Keratinocyte (primary cell): Measurements from ENCODE around the gene EHMT1. TPM values are rescaled to one million over a fixed set of nuclear protein-coding genes. Genes with fewer than 3 reads are reported as not detected.
"Not testable (repeated sequence)": the region's sequence is repeated elsewhere in the genome, so short reads cannot be mapped to it uniquely, and the experiment has no call there.

Experiments used
- DNase-seq: peaks from one replicate; pipeline ENCODE4 v3.0.0-alpha.2; 2011; ENCODE audit warnings: low read depth, missing footprints, low spot score
- FAIRE-seq: peaks from 2 replicates; lab custom pipeline; 2011; peaks lifted over from hg19 to GRCh38; lab: Jason Lieb, UNC
- H2AFZ ChIP-seq: 2 replicates; pipeline ENCODE4 v1.6.0; 2012; ENCODE audit warnings: low read length, control low read depth, inconsistent platforms; ENCODE audit not compliant: control insufficient read depth
- H3K27ac ChIP-seq: 2 replicates; pipeline ENCODE4 v1.5.1; 2011; ENCODE audit warnings: low read length; ENCODE audit not compliant: control insufficient read depth, insufficient read depth
- H3K27me3 ChIP-seq: 3 replicates; pipeline ENCODE4 v1.6.0; 2011; ENCODE audit warnings: low read length; ENCODE audit not compliant: control insufficient read depth, insufficient read depth; ENCODE audit errors: extremely low read depth
- H3K36me3 ChIP-seq, 2 experiments: 2 replicates in 1 of 2; 3 replicates in 1 of 2; pipeline ENCODE4 v1.5.1; 2011; ENCODE audit warnings: low read length in 2 of 2, mild to moderate bottlenecking in 1 of 2; ENCODE audit not compliant: control insufficient read depth in 2 of 2, insufficient read depth in 2 of 2; ENCODE audit errors: extremely low read depth in 1 of 2
- H3K4me1 ChIP-seq: 3 replicates; pipeline ENCODE4 v1.5.1; 2011; ENCODE audit warnings: low read length; ENCODE audit not compliant: control insufficient read depth, insufficient read depth; ENCODE audit errors: extremely low read depth
- H3K4me2 ChIP-seq: 3 replicates; pipeline ENCODE4 v1.6.0; 2011; ENCODE audit warnings: low read depth, low read length; ENCODE audit not compliant: control insufficient read depth, insufficient read depth; ENCODE audit errors: extremely low read depth
- H3K4me3 ChIP-seq, 3 experiments: fragments of 200-600 bp in 1 of 3; sonication (generic) in 1 of 3; 2 replicates in 2 of 3; 3 replicates in 1 of 3; pipeline ENCODE4 v1.5.1; 2011 to 2016; ENCODE audit warnings: low read length in 3 of 3, mild to moderate bottlenecking in 3 of 3, control low read depth in 2 of 3, inconsistent platforms in 1 of 3, low read depth in 1 of 3, mixed read lengths in 1 of 3, mixed run types in 1 of 3, moderate library complexity in 1 of 3; ENCODE audit not compliant: control insufficient read depth in 2 of 3, insufficient read depth in 2 of 3; ENCODE audit errors: extremely low read depth in 1 of 3
- H3K79me2 ChIP-seq: 2 replicates; pipeline ENCODE4 v1.6.0; 2012; ENCODE audit warnings: low read length; ENCODE audit not compliant: control insufficient read depth, insufficient read depth
- H3K9ac ChIP-seq: 3 replicates; pipeline ENCODE4 v1.6.0; 2011; ENCODE audit warnings: low read length; ENCODE audit not compliant: control insufficient read depth, insufficient read depth; ENCODE audit errors: extremely low read depth
- H3K9me1 ChIP-seq: 3 replicates; pipeline ENCODE4 v1.6.0; 2011; ENCODE audit warnings: low read length; ENCODE audit not compliant: control insufficient read depth, insufficient read depth; ENCODE audit errors: extremely low read depth
- H3K9me3 ChIP-seq: 2 replicates; pipeline ENCODE4 v1.5.1; 2012; ENCODE audit warnings: low read depth, low read length; ENCODE audit not compliant: control insufficient read depth
- H4K20me1 ChIP-seq: 3 replicates; pipeline ENCODE4 v1.6.0; 2011; ENCODE audit warnings: low read length; ENCODE audit not compliant: control insufficient read depth, insufficient read depth; ENCODE audit errors: extremely low read depth
- EZH2 ChIP-seq: IDR thresholded peaks from one replicate; pipeline ENCODE4 v1.6.1; 2012; ENCODE audit warnings: inconsistent platforms, mild to moderate bottlenecking, low read length, moderate library complexity
- dilution Hi-C: fragments of 300-500 bp; cut with MboI; formaldehyde crosslinking; loops from one replicate; pipeline ENCODE4 v1.7.0; 2020; ENCODE audit warnings: low sequenced_read_pairs; ENCODE audit not compliant: extremely low pct_ligation_motif_present
- polyA plus RNA-seq, 5 experiments: library from polyadenylated mRNA; depleted of rRNA in 3 of 5; stranded (reverse) in 3 of 5; stranded (forward) in 1 of 5; unstranded in 1 of 5; fragments of >200 nt; gene quantifications; 1 replicate in 1 of 5; 2 replicates in 3 of 5; 3 replicates in 1 of 5; pipeline versions ENCODE4 v1.2.1 to v1.2.3, GENCODE V29; 2011 to 2012; ENCODE audit warnings: missing spikeins in 2 of 5, low read depth in 1 of 5, low replicate concordance in 1 of 5
- TF ChIP-seq, protein P1 (sequence below), 3 experiments: IDR thresholded peaks in 1 of 3; conservative IDR thresholded peaks in 1 of 3; optimal IDR thresholded peaks in 1 of 3; 2 replicates in 2 of 3; 3 replicates in 1 of 3; pipeline versions ENCODE3 to v1.5.1; 2011; ENCODE audit warnings: low read length in 3 of 3, mild to moderate bottlenecking in 3 of 3, moderate library complexity in 2 of 3, control low read depth in 1 of 3, inconsistent platforms in 1 of 3; ENCODE audit not compliant: insufficient read depth in 2 of 3; ENCODE audit errors: extremely low read depth in 1 of 3

The EHMT1 gene
- polyA plus RNA-seq, 1 donor (not counting 4 experiments of a cell fraction or from before 2014, with no cell fraction given), result 25.9 TPM

GRCh38 chr9:137733429-137733828 is 114.6 kb downstream of the EHMT1 start:
- Histone ChIP-seq H3K9ac (no peak overlapping the region), H3K27ac (no peak overlapping the region), H3K9me1 (no peaks in the 10 kb centered on the region), H3K4me3 (no peak overlapping the region), H2AFZ (no peak overlapping the region), H3K4me1 (no peaks in the 10 kb centered on the region), H3K36me3 (peaks cover 10 to 18% of the 10 kb centered on the region in 2 experiments), H3K27me3 (no peaks in the 10 kb centered on the region), H3K79me2 (peaks cover 4% of the 10 kb centered on the region), H3K9me3 (no peaks in the 10 kb centered on the region), H4K20me1 (no peaks in the 10 kb centered on the region), H3K4me2 (no peak overlapping the region)
- DNase-seq (no peak), FAIRE-seq (peak; percentile 5)
- dilution Hi-C loops, result no loop called here
- no peak for TF ChIP-seq EZH2
- TF ChIP-seq, protein P1, sequence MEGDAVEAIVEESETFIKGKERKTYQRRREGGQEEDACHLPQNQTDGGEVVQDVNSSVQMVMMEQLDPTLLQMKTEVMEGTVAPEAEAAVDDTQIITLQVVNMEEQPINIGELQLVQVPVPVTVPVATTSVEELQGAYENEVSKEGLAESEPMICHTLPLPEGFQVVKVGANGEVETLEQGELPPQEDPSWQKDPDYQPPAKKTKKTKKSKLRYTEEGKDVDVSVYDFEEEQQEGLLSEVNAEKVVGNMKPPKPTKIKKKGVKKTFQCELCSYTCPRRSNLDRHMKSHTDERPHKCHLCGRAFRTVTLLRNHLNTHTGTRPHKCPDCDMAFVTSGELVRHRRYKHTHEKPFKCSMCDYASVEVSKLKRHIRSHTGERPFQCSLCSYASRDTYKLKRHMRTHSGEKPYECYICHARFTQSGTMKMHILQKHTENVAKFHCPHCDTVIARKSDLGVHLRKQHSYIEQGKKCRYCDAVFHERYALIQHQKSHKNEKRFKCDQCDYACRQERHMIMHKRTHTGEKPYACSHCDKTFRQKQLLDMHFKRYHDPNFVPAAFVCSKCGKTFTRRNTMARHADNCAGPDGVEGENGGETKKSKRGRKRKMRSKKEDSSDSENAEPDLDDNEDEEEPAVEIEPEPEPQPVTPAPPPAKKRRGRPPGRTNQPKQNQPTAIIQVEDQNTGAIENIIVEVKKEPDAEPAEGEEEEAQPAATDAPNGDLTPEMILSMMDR (optimal IDR thresholded peaks at IDR 0.05 in 1 of 3, IDR thresholded peaks at IDR 0.05 in 1 of 3, conservative IDR thresholded peaks at IDR 0.05 in 1 of 3; ENCODE audit: extremely low read depth in 1 of 3, insufficient read depth in 2 of 3, low read length in 3 of 3), result no peak

DNA sequence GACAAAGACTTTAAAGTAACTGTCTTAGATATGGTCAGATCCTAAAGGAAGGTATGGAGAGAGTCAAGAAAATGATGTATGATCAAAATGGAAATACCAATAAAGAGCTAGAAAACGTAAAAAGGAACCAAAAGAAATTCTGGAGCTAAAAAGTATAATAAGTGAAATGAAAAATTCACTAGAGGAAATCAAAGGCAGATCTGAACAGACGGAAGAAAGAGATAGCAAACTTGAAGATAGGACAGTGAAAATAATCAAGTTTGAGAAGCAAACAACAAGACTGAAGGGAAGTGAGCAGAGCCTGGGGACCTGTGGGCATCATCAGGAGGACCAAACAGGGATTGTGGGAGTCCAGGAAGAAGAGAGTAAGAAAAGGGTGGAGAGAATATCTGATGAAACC is 115.4 kb downstream of the EHMT1 start:
- no peaks in the 10 kb centered on the region for H3K4me1 ChIP-seq
- dilution Hi-C loops, result no loop called here

GRCh38 chr9:137738182-137738696 is 119.4 kb downstream of the EHMT1 start:
- H4K20me1 ChIP-seq, H3K27me3 ChIP-seq, H3K9ac ChIP-seq, dilution Hi-C loops, H3K27ac ChIP-seq, H2AFZ ChIP-seq, H3K4me1 ChIP-seq, H3K9me3 ChIP-seq, H3K9me1 ChIP-seq, H3K79me2 ChIP-seq, FAIRE-seq, H3K4me2 ChIP-seq, DNase-seq, H3K4me3 ChIP-seq: not testable (repeated sequence)
- H3K36me3 ChIP-seq, result peaks cover 4 to 14% of the 10 kb centered on the region in 2 experiments

More for the DNA sequence above, 115.4 kb downstream of the EHMT1 start:
- Histone ChIP-seq H3K27me3 (no peaks in the 10 kb centered on the region), H3K36me3 (peaks cover 10 to 15% of the 10 kb centered on the region in 2 experiments), H3K4me2 (no peak overlapping the region), H3K9me3 (no peaks in the 10 kb centered on the region), H2AFZ (no peak overlapping the region), H3K4me3 (no peak overlapping the region), H3K79me2 (peaks cover 4% of the 10 kb centered on the region), H3K9ac (no peak overlapping the region), H3K9me1 (no peaks in the 10 kb centered on the region), H3K27ac (no peak overlapping the region), H4K20me1 (no peaks in the 10 kb centered on the region)
- DNase-seq, result no peak
- TF ChIP-seq EZH2, result no peak
- TF ChIP-seq, protein P1 (optimal IDR thresholded peaks at IDR 0.05 in 1 of 3, IDR thresholded peaks at IDR 0.05 in 1 of 3, conservative IDR thresholded peaks at IDR 0.05 in 1 of 3; ENCODE audit: extremely low read depth in 1 of 3, insufficient read depth in 2 of 3, low read length in 3 of 3), result no peak
- no peak for FAIRE-seq
